ENCODE results near the gene PNPLA8. TPM values are rescaled to one million over a fixed set of nuclear protein-coding genes. Genes with fewer than 3 reads are reported as not detected.

Gene PNPLA8
- total RNA-seq, 1 experiment from 2014 or later = 19.2 TPM

DNA sequence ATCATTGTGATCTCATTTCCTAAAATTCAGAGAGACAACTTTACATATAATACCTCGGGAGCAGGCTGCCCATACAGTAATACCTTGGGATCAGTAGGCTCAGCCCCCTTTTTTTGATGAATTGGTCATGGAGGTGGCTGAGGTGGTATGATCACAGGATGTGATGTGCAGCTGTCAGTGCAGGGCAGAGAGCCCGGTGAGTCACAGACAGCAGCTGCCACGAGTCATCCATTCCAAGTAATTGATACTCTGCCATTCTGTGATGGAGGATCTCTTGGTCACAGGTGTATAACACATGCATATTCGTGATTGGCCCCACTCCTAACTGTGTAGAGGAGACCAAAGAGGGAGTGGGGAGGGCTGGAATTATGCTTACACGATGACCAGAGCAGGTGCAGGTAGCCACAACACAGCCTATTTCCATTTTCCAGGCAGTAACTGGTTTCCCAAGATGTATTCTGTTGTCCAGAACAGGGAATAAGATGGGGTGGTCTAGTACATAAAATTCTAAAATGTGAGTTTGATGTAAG, 83.8 kb downstream of the PNPLA8 start:
- Histone ChIP-seq H3K27ac (ENCODE audit: low read depth, low read length, poor library complexity, severe bottlenecking) (no peak overlapping the region), H3K4me1 (ENCODE audit: insufficient read depth, low read length, poor library complexity, severe bottlenecking) (peaks cover 32% of the 10 kb centered on the region), H3K4me3 (ENCODE audit: low read depth, low read length, poor library complexity, severe bottlenecking) (no peak overlapping the region), H3K9me3 (ENCODE audit: low read depth, low read length, poor library complexity, severe bottlenecking) (no peaks in the 10 kb centered on the region), H3K27me3 (replicated peaks; ENCODE audit: insufficient read depth, low read depth, low read length, poor library complexity) (no peaks in the 10 kb centered on the region), H3K36me3 (ENCODE audit: insufficient read depth, low read length, poor library complexity, severe bottlenecking) (no peaks in the 10 kb centered on the region)
- DNase-seq (ENCODE audit: low spot score) = peak; percentile 40
- CTCF ChIA-PET = no interaction called here
- no TSS peak for BruUV-seq (replicated peaks)
- TF ChIP-seq EZH2 (IDR thresholded peaks at IDR 0.05; ENCODE audit: borderline replicate concordance, low read depth, low read length, poor library complexity, severe bottlenecking) = no peak
- TF ChIP-seq, protein P1, sequence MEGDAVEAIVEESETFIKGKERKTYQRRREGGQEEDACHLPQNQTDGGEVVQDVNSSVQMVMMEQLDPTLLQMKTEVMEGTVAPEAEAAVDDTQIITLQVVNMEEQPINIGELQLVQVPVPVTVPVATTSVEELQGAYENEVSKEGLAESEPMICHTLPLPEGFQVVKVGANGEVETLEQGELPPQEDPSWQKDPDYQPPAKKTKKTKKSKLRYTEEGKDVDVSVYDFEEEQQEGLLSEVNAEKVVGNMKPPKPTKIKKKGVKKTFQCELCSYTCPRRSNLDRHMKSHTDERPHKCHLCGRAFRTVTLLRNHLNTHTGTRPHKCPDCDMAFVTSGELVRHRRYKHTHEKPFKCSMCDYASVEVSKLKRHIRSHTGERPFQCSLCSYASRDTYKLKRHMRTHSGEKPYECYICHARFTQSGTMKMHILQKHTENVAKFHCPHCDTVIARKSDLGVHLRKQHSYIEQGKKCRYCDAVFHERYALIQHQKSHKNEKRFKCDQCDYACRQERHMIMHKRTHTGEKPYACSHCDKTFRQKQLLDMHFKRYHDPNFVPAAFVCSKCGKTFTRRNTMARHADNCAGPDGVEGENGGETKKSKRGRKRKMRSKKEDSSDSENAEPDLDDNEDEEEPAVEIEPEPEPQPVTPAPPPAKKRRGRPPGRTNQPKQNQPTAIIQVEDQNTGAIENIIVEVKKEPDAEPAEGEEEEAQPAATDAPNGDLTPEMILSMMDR (conservative IDR thresholded peaks at IDR 0.05; ENCODE audit: low read depth, low read length) = no peak
- POLR2A ChIA-PET (ENCODE audit: low non-redundant PET) = no interaction called here
- intact Hi-C loops (cut with micrococcal nuclease; ENCODE audit: unreplicated experiment) = no loop called here

DNA sequence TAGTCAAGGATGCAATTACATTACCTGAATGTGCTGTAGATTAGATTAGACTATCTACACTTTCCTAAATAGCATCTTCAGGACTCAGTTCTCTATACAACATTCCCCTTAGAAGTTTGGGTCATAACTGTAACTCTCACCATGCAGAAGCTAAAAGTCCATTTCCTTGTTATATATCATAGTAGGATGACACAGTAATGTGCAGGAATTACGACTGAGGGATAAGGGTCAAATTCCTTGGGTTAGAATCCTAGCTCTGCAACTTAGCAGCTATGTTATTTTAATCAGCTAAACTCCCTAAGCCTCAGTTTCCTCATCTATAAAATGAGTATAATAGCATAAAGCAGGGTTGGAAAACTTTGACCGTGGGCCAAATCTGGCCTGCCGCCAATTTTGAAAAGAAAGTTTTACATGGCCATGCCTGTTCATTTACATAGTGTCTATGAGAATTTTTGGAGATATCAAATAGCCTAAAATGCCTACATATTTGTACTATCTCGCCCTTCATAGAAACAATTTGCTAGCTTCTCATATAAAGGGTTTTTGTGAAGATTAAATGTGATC, 84.5 kb downstream of the PNPLA8 start:
- no peak for TF ChIP-seq EZH2 (IDR thresholded peaks at IDR 0.05; ENCODE audit: borderline replicate concordance, low read depth, low read length, poor library complexity, severe bottlenecking)
- TF ChIP-seq, protein P1 (conservative IDR thresholded peaks at IDR 0.05; ENCODE audit: low read depth, low read length) = no peak

DNA sequence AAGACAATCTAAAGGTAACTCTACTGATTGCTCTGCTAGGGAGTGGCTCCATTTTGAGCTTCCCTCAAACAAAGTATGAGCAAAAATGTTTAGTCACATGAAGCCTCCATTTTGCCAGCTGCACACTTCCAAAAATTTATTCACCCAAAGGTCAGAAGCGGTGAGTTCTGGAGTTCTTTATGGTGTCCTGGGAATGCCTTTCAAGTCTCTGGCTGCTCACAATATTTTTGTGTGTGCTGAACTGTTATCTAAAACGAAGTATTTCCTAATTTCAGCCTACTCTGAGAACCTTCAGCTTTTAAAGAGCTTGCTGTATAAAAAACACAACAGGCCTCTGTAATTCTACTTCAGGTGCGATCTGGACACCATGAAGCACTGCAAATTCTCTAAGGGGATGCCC, 85.3 kb downstream of the PNPLA8 start:
- CTCF ChIA-PET = no interaction called here
- H3K27ac ChIP-seq (ENCODE audit: low read depth, low read length, poor library complexity, severe bottlenecking) = no peak overlapping the region
- no peaks in the 10 kb centered on the region for H3K36me3 ChIP-seq (ENCODE audit: insufficient read depth, low read length, poor library complexity, severe bottlenecking)
- POLR2A ChIA-PET (ENCODE audit: low non-redundant PET) = no interaction called here
- no peaks in the 10 kb centered on the region for H3K27me3 ChIP-seq (replicated peaks; ENCODE audit: insufficient read depth, low read depth, low read length, poor library complexity)
- TF ChIP-seq EZH2 (IDR thresholded peaks at IDR 0.05; ENCODE audit: borderline replicate concordance, low read depth, low read length, poor library complexity, severe bottlenecking) = no peak
- TF ChIP-seq, protein P1 (conservative IDR thresholded peaks at IDR 0.05; ENCODE audit: low read depth, low read length) = no peak
- peaks cover 4% of the 10 kb centered on the region for H3K9me3 ChIP-seq (ENCODE audit: low read depth, low read length, poor library complexity, severe bottlenecking)
- no peak for DNase-seq (ENCODE audit: low spot score)
- no peak overlapping the region for H3K4me3 ChIP-seq (ENCODE audit: low read depth, low read length, poor library complexity, severe bottlenecking)
- peaks cover 32% of the 10 kb centered on the region for H3K4me1 ChIP-seq (ENCODE audit: insufficient read depth, low read length, poor library complexity, severe bottlenecking)
- intact Hi-C loops (cut with micrococcal nuclease; ENCODE audit: unreplicated experiment) = no loop called here
- no TSS peak for BruUV-seq (replicated peaks)

More for the DNA sequence above, 84.5 kb downstream of the PNPLA8 start:
- H3K27me3 ChIP-seq (replicated peaks; ENCODE audit: insufficient read depth, low read depth, low read length, poor library complexity) = no peaks in the 10 kb centered on the region
- no peak overlapping the region for H3K4me3 ChIP-seq (ENCODE audit: low read depth, low read length, poor library complexity, severe bottlenecking)
- no peak for DNase-seq (ENCODE audit: low spot score)
- H3K27ac ChIP-seq (ENCODE audit: low read depth, low read length, poor library complexity, severe bottlenecking) = no peak overlapping the region
- BruUV-seq (replicated peaks) = no TSS peak
- H3K9me3 ChIP-seq (ENCODE audit: low read depth, low read length, poor library complexity, severe bottlenecking) = peaks cover 4% of the 10 kb centered on the region
- H3K4me1 ChIP-seq (ENCODE audit: insufficient read depth, low read length, poor library complexity, severe bottlenecking) = peaks cover 32% of the 10 kb centered on the region
- CTCF ChIA-PET = no interaction called here
- POLR2A ChIA-PET (ENCODE audit: low non-redundant PET) = interaction anchor here (0.5 kb wide), 1 partner anchor 753 kb away, joined by 3 read pairs; no protein-coding TSS in a partner anchor
- no peaks in the 10 kb centered on the region for H3K36me3 ChIP-seq (ENCODE audit: insufficient read depth, low read length, poor library complexity, severe bottlenecking)
- intact Hi-C loops (cut with micrococcal nuclease; ENCODE audit: unreplicated experiment) = no loop called here

Measured in A673 (cell line).